Neutrophil (primary cell): ENCODE results near the gene LRRFIP1.
A peak's percentile ranks its signal among the peaks of the same experiment; 100 is the strongest.
"Not testable (repeated sequence)": the region's sequence is repeated elsewhere in the genome, so short reads cannot be mapped to it uniquely, and the experiment has no call there.

ENCODE experiments used
- H3K27ac ChIP-seq: fragments of 200-600 bp; sonication (generic); 2 replicates; pipeline ENCODE4 v1.5.1; 2016; ENCODE audit warnings: mild to moderate bottlenecking, moderate library complexity
- H3K27me3 ChIP-seq: fragments of 200-600 bp; sonication (generic); 2 replicates; pipeline ENCODE4 v1.6.0; 2016; ENCODE audit warnings: mild to moderate bottlenecking
- H3K36me3 ChIP-seq: fragments of 200-600 bp; sonication (generic); 2 replicates; pipeline ENCODE4 v1.5.1; 2017
- H3K4me1 ChIP-seq, 2 experiments: fragments of 200-600 bp in 1 of 2; sonication (generic) in 1 of 2; 1 replicate in 1 of 2; 2 replicates in 1 of 2; pipeline versions ENCODE4 v1.5.1 to v1.6.1; 2013 to 2016; ENCODE audit warnings: low read depth in 1 of 2, low read length in 1 of 2, mild to moderate bottlenecking in 1 of 2, moderate library complexity in 1 of 2; ENCODE audit not compliant: control insufficient read depth in 1 of 2, insufficient read depth in 1 of 2
- H3K4me3 ChIP-seq, 2 experiments: fragments of 200-600 bp in 1 of 2; sonication (generic) in 1 of 2; 1 replicate in 1 of 2; 2 replicates in 1 of 2; pipeline ENCODE4 v1.5.1; 2013 to 2016; ENCODE audit warnings: low read depth in 1 of 2, low read length in 1 of 2, mild to moderate bottlenecking in 1 of 2, moderate library complexity in 1 of 2
- H3K9me3 ChIP-seq: fragments of 200-600 bp; sonication (generic); 2 replicates; pipeline ENCODE4 v1.5.1; 2016
- CTCF ChIP-seq: fragments of 200-600 bp; sonication (generic); IDR thresholded peaks from 2 replicates; pipeline ENCODE4 v1.5.1; 2016; ENCODE audit warnings: antibody characterized with exemption

LRRFIP1 gene

GRCh38 chr2:237686659-237687136 lies 59.3 kb downstream of the LRRFIP1 start:
- H3K27ac ChIP-seq = peak overlapping the region; percentile 100
- peaks cover 48 to 57% of the 10 kb centered on the region in 2 experiments for H3K4me1 ChIP-seq
- H3K9me3 ChIP-seq = no peaks in the 10 kb centered on the region
- no peaks in the 10 kb centered on the region for H3K36me3 ChIP-seq
- TF ChIP-seq CTCF = peak; percentile 20
- peak overlapping the region; percentile 23 to 29 for H3K4me3 ChIP-seq
- no peaks in the 10 kb centered on the region for H3K27me3 ChIP-seq

- peak overlapping the region; percentile 7 to 93 for H3K4me3 ChIP-seq
- no peaks in the 10 kb centered on the region for H3K9me3 ChIP-seq
- no peak for TF ChIP-seq CTCF
- H3K36me3 ChIP-seq = no peaks in the 10 kb centered on the region
- H3K4me1 ChIP-seq = peaks cover 51 to 57% of the 10 kb centered on the region in 2 experiments
- H3K27me3 ChIP-seq = no peaks in the 10 kb centered on the region
- H3K27ac ChIP-seq = peak overlapping the region; percentile 100
Measured at GRCh38 chr2:237688081-237688480, 60.7 kb downstream of the LRRFIP1 start.

GRCh38 chr2:237688541-237688940 lies 61.2 kb downstream of the LRRFIP1 start:
- H3K27ac ChIP-seq = peak overlapping the region; percentile 100
- H3K9me3 ChIP-seq, H3K36me3 ChIP-seq, H3K27me3 ChIP-seq: not testable (repeated sequence)
- peaks cover 56 to 59% of the 10 kb centered on the region in 2 experiments for H3K4me1 ChIP-seq
- peak overlapping the region; percentile 12 to 93 for H3K4me3 ChIP-seq

GRCh38 chr2:237689336-237690131 lies 62.1 kb downstream of the LRRFIP1 start:
- peaks cover 66 to 69% of the 10 kb centered on the region in 2 experiments for H3K4me1 ChIP-seq
- H3K36me3 ChIP-seq = no peaks in the 10 kb centered on the region
- peak overlapping the region; percentile 100 for H3K27ac ChIP-seq
- no peaks in the 10 kb centered on the region for H3K27me3 ChIP-seq
- no peaks in the 10 kb centered on the region for H3K9me3 ChIP-seq
- no peak for TF ChIP-seq CTCF
- H3K4me3 ChIP-seq = peak overlapping the region; percentile 93 to 95

- Histone ChIP-seq H3K4me1 (peaks cover 81 to 83% of the 10 kb centered on the region in 2 experiments), H3K27ac (peak overlapping the region; percentile 100), H3K36me3 (no peaks in the 10 kb centered on the region), H3K4me3 (peak overlapping the region; percentile 93 to 95), H3K27me3 (no peaks in the 10 kb centered on the region), H3K9me3 (no peaks in the 10 kb centered on the region)
- TF ChIP-seq CTCF = no peak
Measured at GRCh38 chr2:237691029-237691907, 63.9 kb downstream of the LRRFIP1 start.
